Gastrocnemius medialis (tissue), 4 donors: ENCODE measurements around the gene UPF1.

Source experiments
- POLR2A ChIP-seq, 2 donors: fragments of 450-650 bp; IDR thresholded peaks; one replicate each; pipeline ENCODE4 v1.6.1; 2017; ENCODE audit warnings: antibody characterized with exemption in 2 of 2, mild to moderate bottlenecking in 2 of 2, moderate library complexity in 2 of 2
- TF ChIP-seq, protein P1 (sequence below), 5 experiments: fragments of 450-650 bp in 3 of 5; fragments of 200-600 bp in 2 of 5; sonication (generic) in 2 of 5; IDR thresholded peaks in 4 of 5; conservative IDR thresholded peaks in 1 of 5; 1 replicate in 4 of 5; 2 replicates in 1 of 5; pipeline ENCODE4 v1.5.1; 2016 to 2019; ENCODE audit warnings: antibody characterized with exemption in 5 of 5, mild to moderate bottlenecking in 3 of 5, moderate library complexity in 3 of 5

GRCh38 chr19:18783958-18784785 is 47.6 kb upstream of the UPF1 start:
- no peak for TF ChIP-seq POLR2A (IDR thresholded peaks at IDR 0.05)
- TF ChIP-seq, protein P1, sequence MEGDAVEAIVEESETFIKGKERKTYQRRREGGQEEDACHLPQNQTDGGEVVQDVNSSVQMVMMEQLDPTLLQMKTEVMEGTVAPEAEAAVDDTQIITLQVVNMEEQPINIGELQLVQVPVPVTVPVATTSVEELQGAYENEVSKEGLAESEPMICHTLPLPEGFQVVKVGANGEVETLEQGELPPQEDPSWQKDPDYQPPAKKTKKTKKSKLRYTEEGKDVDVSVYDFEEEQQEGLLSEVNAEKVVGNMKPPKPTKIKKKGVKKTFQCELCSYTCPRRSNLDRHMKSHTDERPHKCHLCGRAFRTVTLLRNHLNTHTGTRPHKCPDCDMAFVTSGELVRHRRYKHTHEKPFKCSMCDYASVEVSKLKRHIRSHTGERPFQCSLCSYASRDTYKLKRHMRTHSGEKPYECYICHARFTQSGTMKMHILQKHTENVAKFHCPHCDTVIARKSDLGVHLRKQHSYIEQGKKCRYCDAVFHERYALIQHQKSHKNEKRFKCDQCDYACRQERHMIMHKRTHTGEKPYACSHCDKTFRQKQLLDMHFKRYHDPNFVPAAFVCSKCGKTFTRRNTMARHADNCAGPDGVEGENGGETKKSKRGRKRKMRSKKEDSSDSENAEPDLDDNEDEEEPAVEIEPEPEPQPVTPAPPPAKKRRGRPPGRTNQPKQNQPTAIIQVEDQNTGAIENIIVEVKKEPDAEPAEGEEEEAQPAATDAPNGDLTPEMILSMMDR (IDR thresholded peaks at IDR 0.05 in 4 of 5, conservative IDR thresholded peaks at IDR 0.05 in 1 of 5), result no peak
